SKM-1 treated with dmso at 0.1 percent for 144 hours (cell line): ENCODE results near the gene POC1B.
A peak's percentile ranks its signal among the peaks of the same experiment; 100 is the strongest.

Experiments used
- DNase-seq: peaks from one replicate; lab custom pipeline; 2025; ENCODE audit not compliant: unreplicated experiment; lab: John Stamatoyannopoulos, UW

The POC1B gene

GRCh38 chr12:89497467-89497866 lies 28.4 kb downstream of the POC1B start:
- no peak for DNase-seq

GRCh38 chr12:89497005-89497404 lies 28.8 kb downstream of the POC1B start:
- no peak for DNase-seq

- DNase-seq, result no peak
Observed at GRCh38 chr12:89494411-89495231, 31.2 kb downstream of the POC1B start.

GRCh38 chr12:89493670-89494302 lies 32.1 kb downstream of the POC1B start:
- no peak for DNase-seq

GRCh38 chr12:89492883-89493282 lies 33.0 kb downstream of the POC1B start:
- no peak for DNase-seq

GRCh38 chr12:89490922-89491321 lies 34.9 kb downstream of the POC1B start:
- DNase-seq, result no peak

- no peak for DNase-seq
Observed at GRCh38 chr12:89486264-89486663, 39.6 kb downstream of the POC1B start.

- DNase-seq, result no peak
Observed at GRCh38 chr12:89484470-89484869, 41.4 kb downstream of the POC1B start.

- no peak for DNase-seq
Observed at GRCh38 chr12:89481213-89481914, 44.5 kb downstream of the POC1B start.

GRCh38 chr12:89479982-89480381 lies 45.9 kb downstream of the POC1B start:
- no peak for DNase-seq

GRCh38 chr12:89477633-89478279 lies 48.1 kb downstream of the POC1B start:
- DNase-seq, result no peak

GRCh38 chr12:89476904-89477595 lies 48.8 kb downstream of the POC1B start:
- no peak for DNase-seq

GRCh38 chr12:89476232-89476631 lies 49.6 kb downstream of the POC1B start:
- no peak for DNase-seq

GRCh38 chr12:89475203-89475990 lies 50.5 kb downstream of the POC1B start:
- no peak for DNase-seq

- no peak for DNase-seq
Observed at GRCh38 chr12:89474615-89475014, 51.2 kb downstream of the POC1B start.

- no peak for DNase-seq
Observed at GRCh38 chr12:89472508-89472907, 53.3 kb downstream of the POC1B start.

GRCh38 chr12:89470741-89471509 lies 54.9 kb downstream of the POC1B start:
- DNase-seq, result peak; percentile 6

GRCh38 chr12:89469361-89469760 lies 56.5 kb downstream of the POC1B start:
- DNase-seq, result no peak

GRCh38 chr12:89468648-89469326 lies 57.1 kb downstream of the POC1B start:
- DNase-seq, result no peak
